ENCODE measurements around the gene JPT2. TPM values are rescaled to one million over a fixed set of nuclear protein-coding genes. Genes with fewer than 3 reads are reported as not detected.

Gene JPT2
- total RNA-seq, 4 donors from 2014 or later: 22.6 to 59.2 (median 35.0) TPM

GRCh38 chr16:1669698-1670097 is 8.4 kb upstream of the JPT2 start:
- H3K36me3 ChIP-seq: peaks cover 100% of the 10 kb centered on the region
- no peaks in the 10 kb centered on the region for H3K4me1 ChIP-seq
- DNase-seq (ENCODE audit: low spot score in 2 of 2): no peak
- H3K27ac ChIP-seq: no peak overlapping the region
- no peaks in the 10 kb centered on the region for H3K9me3 ChIP-seq
- no peaks in the 10 kb centered on the region for H3K27me3 ChIP-seq
- 74% methylated on average over 6 of the region's 7 CpGs for WGBS
- no peak for TF ChIP-seq POLR2A (IDR thresholded peaks at IDR 0.05)
- TF ChIP-seq CTCF (IDR thresholded peaks at IDR 0.05): no peak
- no peak for TF ChIP-seq EP300 (IDR thresholded peaks at IDR 0.05)
- TF ChIP-seq POLR2AphosphoS5 (IDR thresholded peaks at IDR 0.05): no peak
- H3K4me3 ChIP-seq: no peak overlapping the region

GRCh38 chr16:1670371-1670770 is 7.7 kb upstream of the JPT2 start:
- Histone ChIP-seq H3K36me3 (peaks cover 100% of the 10 kb centered on the region), H3K4me3 (no peak overlapping the region), H3K9me3 (no peaks in the 10 kb centered on the region), H3K27ac (no peak overlapping the region), H3K27me3 (no peaks in the 10 kb centered on the region), H3K4me1 (no peaks in the 10 kb centered on the region)
- DNase-seq (ENCODE audit: low spot score in 2 of 2): no peak
- TF ChIP-seq EP300 (IDR thresholded peaks at IDR 0.05): no peak
- no peak for TF ChIP-seq POLR2AphosphoS5 (IDR thresholded peaks at IDR 0.05)
- TF ChIP-seq POLR2A (IDR thresholded peaks at IDR 0.05): no peak
- no peak for TF ChIP-seq CTCF (IDR thresholded peaks at IDR 0.05)
- WGBS: 92% methylated on average over 14 of the region's 19 CpGs

GRCh38 chr16:1670866-1671265 is 7.2 kb upstream of the JPT2 start:
- 93% methylated on average over 6 of the region's 7 CpGs for WGBS

GRCh38 chr16:1673424-1674151 is 4.5 kb upstream of the JPT2 start:
- DNase-seq (ENCODE audit: low spot score in 2 of 2): no peak
- Histone ChIP-seq H3K4me1 (peaks cover 6% of the 10 kb centered on the region), H3K9me3 (no peaks in the 10 kb centered on the region), H3K27ac (no peak overlapping the region), H3K4me3 (no peak overlapping the region), H3K27me3 (no peaks in the 10 kb centered on the region), H3K36me3 (peaks cover 75% of the 10 kb centered on the region)
- no peak for TF ChIP-seq POLR2A (IDR thresholded peaks at IDR 0.05)
- TF ChIP-seq EP300 (IDR thresholded peaks at IDR 0.05): no peak
- no peak for TF ChIP-seq POLR2AphosphoS5 (IDR thresholded peaks at IDR 0.05)
- no peak for TF ChIP-seq CTCF (IDR thresholded peaks at IDR 0.05)
- WGBS: 86% methylated on average over 17 of the region's 26 CpGs

More at GRCh38 chr16:1670866-1671265, 7.2 kb upstream of the JPT2 start:
- Histone ChIP-seq H3K4me3 (no peak overlapping the region), H3K4me1 (no peaks in the 10 kb centered on the region), H3K27ac (no peak overlapping the region), H3K36me3 (peaks cover 100% of the 10 kb centered on the region), H3K9me3 (no peaks in the 10 kb centered on the region), H3K27me3 (no peaks in the 10 kb centered on the region)
- no peak for DNase-seq (ENCODE audit: low spot score in 2 of 2)
- no peak for TF ChIP-seq POLR2A (IDR thresholded peaks at IDR 0.05)
- TF ChIP-seq EP300 (IDR thresholded peaks at IDR 0.05): no peak
- TF ChIP-seq POLR2AphosphoS5 (IDR thresholded peaks at IDR 0.05): no peak
- TF ChIP-seq CTCF (IDR thresholded peaks at IDR 0.05): no peak

GRCh38 chr16:1674306-1674705 is 3.8 kb upstream of the JPT2 start:
- TF ChIP-seq EP300 (IDR thresholded peaks at IDR 0.05) (no peak), POLR2AphosphoS5 (IDR thresholded peaks at IDR 0.05) (no peak), POLR2A (IDR thresholded peaks at IDR 0.05) (no peak), CTCF (IDR thresholded peaks at IDR 0.05) (no peak)
- H3K27me3 ChIP-seq: no peaks in the 10 kb centered on the region
- no peak overlapping the region for H3K27ac ChIP-seq
- no peaks in the 10 kb centered on the region for H3K9me3 ChIP-seq
- peaks cover 68% of the 10 kb centered on the region for H3K36me3 ChIP-seq
- no CpG with 5 or more reads among the region's 7 CpGs for WGBS
- no peak overlapping the region for H3K4me3 ChIP-seq
- H3K4me1 ChIP-seq: peaks cover 13% of the 10 kb centered on the region
- DNase-seq (ENCODE audit: low spot score in 2 of 2): no peak

All from suprapubic skin (tissue), 4 donors.